H1 (cell line): ENCODE data around the gene GPR160. TPM values are rescaled to one million over a fixed set of nuclear protein-coding genes. Genes with fewer than 3 reads are reported as not detected.
"Not testable (repeated sequence)": the region's sequence is repeated elsewhere in the genome, so short reads cannot be mapped to it uniquely, and the experiment has no call there.

Source experiments
- CTCF ChIA-PET: fragments of 300-600 bp; sonication (Branson Sonifier 250); formaldehyde crosslinking; loops from one replicate; lab custom pipeline; 2021; ENCODE audit not compliant: partially characterized antibody; lab: Charles Lee
- POLR2A ChIA-PET: fragments of 300-600 bp; sonication (Branson Sonifier 250); formaldehyde crosslinking; loops from one replicate; lab custom pipeline; 2021; ENCODE audit warnings: inconsistent platforms; ENCODE audit not compliant: partially characterized antibody; lab: Charles Lee
- DNase-seq, 2 experiments: peaks; one replicate each; pipeline versions ENCODE4 v3.0.0 to v3.0.0-alpha.2; 2010 to 2022; ENCODE audit warnings: low spot score in 2 of 2, low read depth in 1 of 2, mixed read lengths in 1 of 2
- FAIRE-seq: peaks from 2 replicates; lab custom pipeline; 2011; peaks lifted over from hg19 to GRCh38; lab: Jason Lieb, UNC
- H2AFZ ChIP-seq: 2 replicates; pipeline ENCODE4 v1.8.1; 2012; ENCODE audit warnings: low read length, inconsistent platforms
- H2AK5ac ChIP-seq: 2 replicates; pipeline ENCODE4 v1.6.1; 2013; ENCODE audit warnings: low read depth, low read length
- H2BK120ac ChIP-seq: replicated peaks from 2 replicates; pipeline ENCODE3; 2013; ENCODE audit warnings: low read depth, low read length, inconsistent platforms
- H2BK12ac ChIP-seq: 2 replicates; pipeline ENCODE4 v1.6.1; 2013; ENCODE audit warnings: low read depth, low read length
- H2BK15ac ChIP-seq: 2 replicates; pipeline ENCODE4 v1.6.1; 2013; ENCODE audit warnings: low read length
- H2BK20ac ChIP-seq: 2 replicates; pipeline ENCODE4 v1.6.1; 2013; ENCODE audit warnings: low read length
- H2BK5ac ChIP-seq: 2 replicates; pipeline ENCODE4 v1.6.1; 2013; ENCODE audit warnings: low read depth, low read length
- H3K14ac ChIP-seq: 2 replicates; pipeline ENCODE4 v1.6.1; 2013; ENCODE audit warnings: inconsistent platforms; ENCODE audit not compliant: insufficient read length
- H3K18ac ChIP-seq: 2 replicates; pipeline ENCODE4 v1.6.1; 2013; ENCODE audit warnings: low read length; ENCODE audit errors: extremely low read depth
- H3K23ac ChIP-seq: 2 replicates; pipeline ENCODE4 v1.6.1; 2013; ENCODE audit warnings: inconsistent platforms; ENCODE audit not compliant: insufficient read length
- H3K23me2 ChIP-seq: 2 replicates; pipeline ENCODE4 v1.6.1; 2013; ENCODE audit warnings: low read depth, low read length
- H3K27ac ChIP-seq: 2 replicates; pipeline ENCODE4 v1.6.1; 2011; ENCODE audit warnings: low read depth, low read length, inconsistent platforms
- H3K27me3 ChIP-seq, 4 experiments: replicated peaks in 1 of 4; 1 replicate in 1 of 4; 2 replicates in 3 of 4; pipeline versions ENCODE4 v1.6.1 to v1.8.1; 2011 to 2013; ENCODE audit warnings: low read length in 3 of 4, mild to moderate bottlenecking in 3 of 4, inconsistent platforms in 2 of 4, mixed read lengths in 2 of 4, moderate library complexity in 1 of 4; ENCODE audit not compliant: control insufficient read depth in 3 of 4, insufficient read depth in 3 of 4; ENCODE audit errors: extremely low read depth in 1 of 4
- H3K36me3 ChIP-seq, 4 experiments: 2 replicates each; pipeline versions ENCODE4 v1.6.1 to v1.8.1; 2011 to 2013; ENCODE audit warnings: mild to moderate bottlenecking in 4 of 4, low read length in 3 of 4, moderate library complexity in 2 of 4, control low read depth in 1 of 4, inconsistent platforms in 1 of 4; ENCODE audit not compliant: insufficient read depth in 4 of 4, control insufficient read depth in 2 of 4
- H3K4ac ChIP-seq: replicated peaks from 2 replicates; pipeline ENCODE3; 2013; ENCODE audit warnings: low read length, low read depth, mixed read lengths, inconsistent platforms; ENCODE audit not compliant: insufficient read length
- H3K4me1 ChIP-seq, 4 experiments: replicated peaks in 1 of 4; 1 replicate in 1 of 4; 2 replicates in 3 of 4; pipeline versions ENCODE4 v1.6.1 to v1.8.1; 2011 to 2013; ENCODE audit warnings: low read length in 3 of 4, inconsistent platforms in 2 of 4, mixed read lengths in 1 of 4; ENCODE audit not compliant: insufficient read depth in 4 of 4, control insufficient read depth in 3 of 4
- H3K4me2 ChIP-seq, 2 experiments: 2 replicates each; pipeline versions ENCODE4 v1.6.1 to v1.8.1; 2011 to 2013; ENCODE audit warnings: low read depth in 2 of 2, low read length in 2 of 2, control low read depth in 1 of 2, inconsistent platforms in 1 of 2, mild to moderate bottlenecking in 1 of 2; ENCODE audit not compliant: insufficient read depth in 1 of 2
- H3K4me3 ChIP-seq, 4 experiments: fragments of 200-600, 300-600 bp in 1 of 4; sonication (generic), shearing (Covaris generic), sonication (Bioruptor Twin) in 1 of 4; 2 replicates each; pipeline versions ENCODE4 v1.5.1 to v1.8.1; 2011 to 2016; ENCODE audit warnings: low read length in 4 of 4, low read depth in 3 of 4, control low read depth in 2 of 4, inconsistent platforms in 2 of 4, mild to moderate bottlenecking in 2 of 4, mixed read lengths in 1 of 4, moderate library complexity in 1 of 4; ENCODE audit not compliant: insufficient read depth in 2 of 4; ENCODE audit errors: extremely low read depth in 1 of 4
- H3K56ac ChIP-seq: replicated peaks from 2 replicates; pipeline ENCODE3; 2013; ENCODE audit warnings: low read depth, mild to moderate bottlenecking, mixed read lengths, low read length, inconsistent platforms; ENCODE audit not compliant: insufficient read length
- H3K79me1 ChIP-seq: 2 replicates; pipeline ENCODE4 v1.6.1; 2013; ENCODE audit warnings: low read depth, low read length, control low read depth
- H3K79me2 ChIP-seq, 2 experiments: 2 replicates each; pipeline versions ENCODE4 v1.6.1 to v1.8.1; 2012 to 2013; ENCODE audit warnings: low read length in 2 of 2, mild to moderate bottlenecking in 2 of 2, inconsistent platforms in 1 of 2; ENCODE audit not compliant: insufficient read depth in 2 of 2, control insufficient read depth in 1 of 2
- H3K9ac ChIP-seq, 4 experiments: replicated peaks in 1 of 4; 1 replicate in 1 of 4; 2 replicates in 3 of 4; pipeline versions ENCODE4 v1.6.1 to v1.8.1; 2011 to 2013; ENCODE audit warnings: low read depth in 3 of 4, low read length in 3 of 4, control low read depth in 2 of 4, mild to moderate bottlenecking in 2 of 4, moderate library complexity in 2 of 4, inconsistent platforms in 1 of 4; ENCODE audit errors: extremely low read depth in 1 of 4
- H3K9me3 ChIP-seq, 2 experiments: 2 replicates each; pipeline versions ENCODE4 v1.6.1 to v1.8.1; 2012 to 2013; ENCODE audit warnings: mild to moderate bottlenecking in 2 of 2, moderate library complexity in 2 of 2, control low read depth in 1 of 2, inconsistent platforms in 1 of 2, low read depth in 1 of 2, low read length in 1 of 2, mixed read lengths in 1 of 2; ENCODE audit not compliant: insufficient read depth in 2 of 2
- H4K20me1 ChIP-seq, 2 experiments: replicated peaks in 1 of 2; 2 replicates each; pipeline versions ENCODE3 to v1.8.1; 2011 to 2013; ENCODE audit warnings: inconsistent platforms in 2 of 2, low read length in 2 of 2, mild to moderate bottlenecking in 1 of 2; ENCODE audit not compliant: insufficient read depth in 2 of 2, control insufficient read depth in 1 of 2
- H4K5ac ChIP-seq: 2 replicates; pipeline ENCODE4 v1.6.1; 2013; ENCODE audit warnings: low read length, low read depth, mixed read lengths, inconsistent platforms; ENCODE audit not compliant: insufficient read length
- H4K8ac ChIP-seq: 2 replicates; pipeline ENCODE4 v1.8.0; 2013; ENCODE audit warnings: mild to moderate bottlenecking, moderate library complexity, low read length, inconsistent platforms; ENCODE audit not compliant: insufficient read depth; ENCODE audit errors: extremely low read depth
- H4K91ac ChIP-seq: replicated peaks from 2 replicates; pipeline ENCODE3; 2013; ENCODE audit warnings: low read length, mixed read lengths, inconsistent platforms; ENCODE audit not compliant: insufficient read length
- KDM5A ChIP-seq: fragments of 200-600 bp; IDR thresholded peaks from 2 replicates; pipeline ENCODE4 v1.7.1; 2012; ENCODE audit warnings: mild to moderate bottlenecking, low read length, inconsistent platforms, mixed read lengths
- MAX ChIP-seq: IDR thresholded peaks from 2 replicates; pipeline ENCODE4 v1.6.1; 2012; ENCODE audit warnings: inconsistent platforms
- TEAD4 ChIP-seq: IDR thresholded peaks from 2 replicates; pipeline ENCODE4 v1.6.1; 2012; ENCODE audit warnings: low read depth, low read length, inconsistent platforms, mixed read lengths
- WGBS, 2 experiments: shearing (Covaris generic) in 1 of 2; methylation state at CpG; one replicate each; pipeline versions ENCODE4 v1.1.6 to v1.1.7; 2013 to 2015; ENCODE audit warnings: low lambda C conversion rate in 2 of 2, mixed read lengths in 2 of 2, inconsistent platforms in 1 of 2, low coverage in 1 of 2, missing lambda C conversion rate in 1 of 2; ENCODE audit not compliant: insufficient replicate concordance in 2 of 2, insufficient coverage in 1 of 2, insufficient read length in 1 of 2; ENCODE audit errors: extremely low coverage in 1 of 2, missing lambda C conversion rate in 1 of 2; 5-methylcytosine and 5-hydroxymethylcytosine counted together
- polyA plus RNA-seq, 7 experiments: library from polyadenylated mRNA; depleted of rRNA in 3 of 7; stranded (reverse) in 5 of 7; unstranded in 2 of 7; fragments of >200 nt in 5 of 7; fragments of 200-250 nt in 2 of 7; gene quantifications; 1 replicate in 5 of 7; 2 replicates in 1 of 7; 4 replicates in 1 of 7; pipeline versions ENCODE4 v1.2.1 to v1.2.3, GENCODE V29; 2011 to 2013; ENCODE audit warnings: missing spikeins in 2 of 7, mixed read lengths in 2 of 7
- total RNA-seq: library from RNA; stranded (reverse); fragmentation: NEBNext Ultra II Directional; extraction: Animal tissue kit (Norgen Biotek cat#: 25700); gene quantifications from 2 replicates; pipeline ENCODE4 v1.2.1, GENCODE V29; 2021

GPR160 gene
- total and polyA plus RNA-seq, 2 of the 8 experiments (the other 6 are each of a cell fraction or from before 2014, with no cell fraction given): 14.3 to 16.6 TPM

DNA sequence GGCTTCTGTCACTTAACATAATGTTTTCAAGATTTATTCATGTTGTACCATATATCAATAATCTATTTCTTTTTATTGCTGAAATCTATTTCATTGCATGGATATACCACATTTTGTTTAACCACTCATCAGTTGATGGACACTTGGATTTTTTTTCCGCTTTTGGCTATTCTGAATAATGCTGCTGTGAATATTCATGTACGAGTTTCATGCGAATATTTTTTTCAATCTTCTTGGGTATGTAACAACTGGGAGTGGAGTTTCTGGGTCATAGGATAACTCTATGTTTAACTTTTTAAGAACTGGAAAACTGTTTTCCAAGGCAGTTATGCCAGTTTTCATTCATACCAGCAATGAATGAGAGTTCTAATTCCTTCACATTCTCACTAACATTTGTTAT, 21.7 kb upstream of the GPR160 start (continued):
- TF ChIP-seq TEAD4: no peak
- no peak for TF ChIP-seq KDM5A
- no peak for TF ChIP-seq MAX

GRCh38 chr3:170019306-170019705, 18.5 kb upstream of the GPR160 start:
- H3K4me3 ChIP-seq, H3K4me2 ChIP-seq, H3K14ac ChIP-seq, FAIRE-seq, POLR2A ChIA-PET, H2BK5ac ChIP-seq, H2AK5ac ChIP-seq, H4K8ac ChIP-seq, H4K91ac ChIP-seq, H3K18ac ChIP-seq, H3K79me2 ChIP-seq, H2BK20ac ChIP-seq, H3K79me1 ChIP-seq, H2BK120ac ChIP-seq, DNase-seq, H2AFZ ChIP-seq, H3K23me2 ChIP-seq, H3K27me3 ChIP-seq, H3K4me1 ChIP-seq, H2BK15ac ChIP-seq, H3K9ac ChIP-seq, H3K23ac ChIP-seq, H4K5ac ChIP-seq, H3K27ac ChIP-seq, H4K20me1 ChIP-seq, H2BK12ac ChIP-seq, H3K4ac ChIP-seq, H3K36me3 ChIP-seq, H3K56ac ChIP-seq, H3K9me3 ChIP-seq: not testable (repeated sequence)
- CTCF ChIA-PET: interaction anchor here (0.6 to 5.1 kb wide), 5 partner anchors 10 to 323 kb away, joined by 3 to 42 read pairs (median 17); partner anchors contain the start of gene LRRC31
- WGBS, 2 experiments: 94% methylated on average over 4 of the region's 4 CpGs; no CpG with 5 or more reads in 1 of the 2 experiments
